ENCODE data around the gene NDFIP2.

The NDFIP2 gene

GRCh38 chr13:79529817-79530216 is 48.9 kb downstream of the NDFIP2 start:
- ATAC-seq: no peak
- H3K4me1 Mint-ChIP-seq: no peaks in the 10 kb centered on the region
- H3K27ac Mint-ChIP-seq: no peak overlapping the region
- H3K27me3 Mint-ChIP-seq: no peaks in the 10 kb centered on the region
- H3K4me3 Mint-ChIP-seq: no peak overlapping the region
- no peaks in the 10 kb centered on the region for H3K9me3 Mint-ChIP-seq
- no peaks in the 10 kb centered on the region for H3K36me3 Mint-ChIP-seq

- Mint-ChIP-seq H3K27ac (no peak overlapping the region), H3K27me3 (no peaks in the 10 kb centered on the region), H3K9me3 (no peaks in the 10 kb centered on the region), H3K4me1 (no peaks in the 10 kb centered on the region), H3K36me3 (no peaks in the 10 kb centered on the region), H3K4me3 (no peak overlapping the region)
- no peak for ATAC-seq
These were observed 49.3 kb downstream of the NDFIP2 start for GRCh38 chr13:79530270-79530669.

GRCh38 chr13:79531542-79532254 is 50.7 kb downstream of the NDFIP2 start:
- H3K4me1 Mint-ChIP-seq: no peaks in the 10 kb centered on the region
- no peak for ATAC-seq
- H3K4me3 Mint-ChIP-seq: no peak overlapping the region
- H3K9me3 Mint-ChIP-seq: no peaks in the 10 kb centered on the region
- no peaks in the 10 kb centered on the region for H3K36me3 Mint-ChIP-seq
- H3K27ac Mint-ChIP-seq: no peak overlapping the region
- H3K27me3 Mint-ChIP-seq: no peaks in the 10 kb centered on the region

GRCh38 chr13:79532576-79532975 is 51.6 kb downstream of the NDFIP2 start:
- Mint-ChIP-seq H3K9me3 (no peaks in the 10 kb centered on the region), H3K4me3 (no peak overlapping the region), H3K36me3 (no peaks in the 10 kb centered on the region), H3K4me1 (no peaks in the 10 kb centered on the region), H3K27ac (no peak overlapping the region), H3K27me3 (no peaks in the 10 kb centered on the region)
- ATAC-seq: no peak

- no peaks in the 10 kb centered on the region for H3K27me3 Mint-ChIP-seq
- no peak for ATAC-seq
- H3K9me3 Mint-ChIP-seq: no peaks in the 10 kb centered on the region
- no peak overlapping the region for H3K4me3 Mint-ChIP-seq
- H3K4me1 Mint-ChIP-seq: no peaks in the 10 kb centered on the region
- no peaks in the 10 kb centered on the region for H3K36me3 Mint-ChIP-seq
- H3K27ac Mint-ChIP-seq: no peak overlapping the region
These were observed 52.9 kb downstream of the NDFIP2 start for GRCh38 chr13:79533781-79534400.

GRCh38 chr13:79534596-79534995 is 53.6 kb downstream of the NDFIP2 start:
- Mint-ChIP-seq H3K27ac (no peak overlapping the region), H3K4me1 (no peaks in the 10 kb centered on the region), H3K36me3 (no peaks in the 10 kb centered on the region), H3K27me3 (no peaks in the 10 kb centered on the region), H3K4me3 (no peak overlapping the region), H3K9me3 (no peaks in the 10 kb centered on the region)
- ATAC-seq: no peak

GRCh38 chr13:79538757-79539156 is 57.8 kb downstream of the NDFIP2 start:
- H3K4me3 Mint-ChIP-seq: no peak overlapping the region
- no peaks in the 10 kb centered on the region for H3K36me3 Mint-ChIP-seq
- H3K9me3 Mint-ChIP-seq: no peaks in the 10 kb centered on the region
- no peak overlapping the region for H3K27ac Mint-ChIP-seq
- ATAC-seq: no peak
- H3K27me3 Mint-ChIP-seq: no peaks in the 10 kb centered on the region
- no peaks in the 10 kb centered on the region for H3K4me1 Mint-ChIP-seq

- Mint-ChIP-seq H3K36me3 (no peaks in the 10 kb centered on the region), H3K4me3 (no peak overlapping the region), H3K27me3 (no peaks in the 10 kb centered on the region), H3K27ac (no peak overlapping the region), H3K9me3 (no peaks in the 10 kb centered on the region), H3K4me1 (no peaks in the 10 kb centered on the region)
- no peak for ATAC-seq
These were observed 59.5 kb downstream of the NDFIP2 start for GRCh38 chr13:79540504-79540903.

GRCh38 chr13:79541426-79542049 is 60.6 kb downstream of the NDFIP2 start:
- no peak overlapping the region for H3K27ac Mint-ChIP-seq
- no peaks in the 10 kb centered on the region for H3K36me3 Mint-ChIP-seq
- no peaks in the 10 kb centered on the region for H3K27me3 Mint-ChIP-seq
- no peak for ATAC-seq
- H3K4me3 Mint-ChIP-seq: no peak overlapping the region
- H3K9me3 Mint-ChIP-seq: no peaks in the 10 kb centered on the region
- no peaks in the 10 kb centered on the region for H3K4me1 Mint-ChIP-seq

GRCh38 chr13:79543883-79544282 is 62.9 kb downstream of the NDFIP2 start:
- Mint-ChIP-seq H3K27me3 (no peaks in the 10 kb centered on the region), H3K27ac (no peak overlapping the region), H3K9me3 (no peaks in the 10 kb centered on the region), H3K4me1 (no peaks in the 10 kb centered on the region), H3K4me3 (no peak overlapping the region), H3K36me3 (no peaks in the 10 kb centered on the region)
- ATAC-seq: no peak

- H3K9me3 Mint-ChIP-seq: no peaks in the 10 kb centered on the region
- no peaks in the 10 kb centered on the region for H3K27me3 Mint-ChIP-seq
- H3K36me3 Mint-ChIP-seq: no peaks in the 10 kb centered on the region
- no peaks in the 10 kb centered on the region for H3K4me1 Mint-ChIP-seq
- ATAC-seq: no peak
- H3K4me3 Mint-ChIP-seq: no peak overlapping the region
- H3K27ac Mint-ChIP-seq: no peak overlapping the region
These were observed 66.5 kb downstream of the NDFIP2 start for GRCh38 chr13:79547211-79548195.

GRCh38 chr13:79548902-79549301 is 67.9 kb downstream of the NDFIP2 start:
- H3K36me3 Mint-ChIP-seq: no peaks in the 10 kb centered on the region
- H3K9me3 Mint-ChIP-seq: no peaks in the 10 kb centered on the region
- H3K27ac Mint-ChIP-seq: no peak overlapping the region
- no peak for ATAC-seq
- no peaks in the 10 kb centered on the region for H3K4me1 Mint-ChIP-seq
- H3K4me3 Mint-ChIP-seq: no peak overlapping the region
- no peaks in the 10 kb centered on the region for H3K27me3 Mint-ChIP-seq

GRCh38 chr13:79549355-79550106 is 68.6 kb downstream of the NDFIP2 start:
- no peak for ATAC-seq
- no peak overlapping the region for H3K4me3 Mint-ChIP-seq
- H3K36me3 Mint-ChIP-seq: no peaks in the 10 kb centered on the region
- no peaks in the 10 kb centered on the region for H3K27me3 Mint-ChIP-seq
- H3K9me3 Mint-ChIP-seq: no peaks in the 10 kb centered on the region
- H3K27ac Mint-ChIP-seq: no peak overlapping the region
- no peaks in the 10 kb centered on the region for H3K4me1 Mint-ChIP-seq

- H3K27me3 Mint-ChIP-seq: peaks cover 19% of the 10 kb centered on the region
- H3K27ac Mint-ChIP-seq: no peak overlapping the region
- no peaks in the 10 kb centered on the region for H3K9me3 Mint-ChIP-seq
- H3K36me3 Mint-ChIP-seq: peaks cover 4% of the 10 kb centered on the region
- no peak for ATAC-seq
- H3K4me1 Mint-ChIP-seq: no peaks in the 10 kb centered on the region
- H3K4me3 Mint-ChIP-seq: no peak overlapping the region
These were observed 76.7 kb downstream of the NDFIP2 start for GRCh38 chr13:79557666-79558065.

Data from stimulated activated memory B cell treated with anti-CD40 and anti-IgM and Interleukin-4, amounts not matched to agents 10 μg/mL and 1 μg/mL and 100 μg/mL, for 72 hours (primary cell).